SJSA1 (cell line): Measurements from ENCODE around the gene E2F3. TPM values are rescaled to one million over a fixed set of nuclear protein-coding genes. Genes with fewer than 3 reads are reported as not detected.

ENCODE experiments used
- DNase-seq, 2 experiments: peaks; one replicate each; pipeline ENCODE4 v3.0.0-alpha.2; 2015 to 2020; ENCODE audit warnings: low spot score in 2 of 2, low read depth in 1 of 2
- H3K27ac ChIP-seq: fragments of 250-450 bp; sonication (Bioruptor Pico); 2 replicates; pipeline ENCODE4 v1.5.1; 2020; ENCODE audit warnings: mild to moderate bottlenecking, moderate library complexity
- H3K27me3 ChIP-seq: fragments of 250-450 bp; sonication (Bioruptor Pico); replicated peaks from 2 replicates; pipeline ENCODE4 v1.5.1; 2020; ENCODE audit warnings: mild to moderate bottlenecking, moderate library complexity
- H3K36me3 ChIP-seq: fragments of 250-450 bp; sonication (Bioruptor Pico); 2 replicates; pipeline ENCODE4 v1.5.1; 2020; ENCODE audit warnings: mild to moderate bottlenecking
- H3K4me1 ChIP-seq: fragments of 250-450 bp; sonication (Bioruptor Pico); replicated peaks from 2 replicates; pipeline ENCODE4 v1.6.1; 2021; ENCODE audit warnings: mild to moderate bottlenecking
- H3K4me3 ChIP-seq: fragments of 250-450 bp; sonication (Bioruptor Pico); 2 replicates; pipeline ENCODE4 v1.5.1; 2020; ENCODE audit warnings: mild to moderate bottlenecking
- H3K9me3 ChIP-seq: fragments of 250-450 bp; sonication (Bioruptor Pico); replicated peaks from 2 replicates; pipeline ENCODE4 v1.5.1; 2020; ENCODE audit warnings: mild to moderate bottlenecking
- total RNA-seq: library from RNA; depleted of rRNA; stranded (reverse); fragments of >200 nt; shearing (Covaris generic); gene quantifications from 2 replicates; pipeline ENCODE4 v1.2.3, GENCODE V29; 2014

Gene E2F3
- total RNA-seq, 1 experiment from 2014 or later = 7.5 TPM

DNA sequence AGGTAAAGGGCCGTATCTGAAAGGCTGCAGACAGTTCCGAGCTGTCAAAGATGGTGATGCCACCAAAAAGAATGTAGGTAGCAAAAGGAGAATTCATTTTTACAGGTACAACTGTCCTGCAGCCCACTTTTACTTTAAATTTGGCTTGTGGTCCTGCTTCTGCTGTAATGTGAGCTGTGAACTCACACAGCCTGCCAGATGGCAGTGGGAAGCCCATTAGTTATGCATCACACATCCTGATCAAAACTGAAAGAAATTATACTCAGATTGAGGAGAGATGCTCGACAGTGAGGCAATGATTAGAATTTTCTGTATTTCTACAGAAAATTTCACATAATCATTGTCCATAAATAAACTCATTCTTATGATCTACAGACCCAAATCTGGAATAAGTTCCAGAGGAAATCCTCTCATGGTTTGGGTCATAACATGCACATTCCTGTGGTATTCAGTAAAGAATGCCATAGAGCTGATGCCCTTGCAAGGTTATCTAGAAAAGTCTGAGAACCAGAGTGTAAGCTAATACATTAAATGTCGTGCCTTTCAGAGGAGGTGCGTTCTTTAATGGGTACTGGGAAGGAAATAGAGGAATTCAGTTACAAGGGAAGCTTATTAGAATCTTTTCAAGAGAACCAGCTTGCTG is 23.9 kb upstream of the E2F3 start:
- Histone ChIP-seq H3K36me3 (no peaks in the 10 kb centered on the region), H3K27me3 (no peaks in the 10 kb centered on the region), H3K4me1 (peaks cover 33% of the 10 kb centered on the region), H3K4me3 (no peak overlapping the region), H3K9me3 (0 out of 2 replicates have a peak, but pooled peaks cover 4% of the 10 kb centered on the region), H3K27ac (peak overlapping the region; percentile 49)
- peak in 1 of 2 experiments; percentile 72 for DNase-seq

DNA sequence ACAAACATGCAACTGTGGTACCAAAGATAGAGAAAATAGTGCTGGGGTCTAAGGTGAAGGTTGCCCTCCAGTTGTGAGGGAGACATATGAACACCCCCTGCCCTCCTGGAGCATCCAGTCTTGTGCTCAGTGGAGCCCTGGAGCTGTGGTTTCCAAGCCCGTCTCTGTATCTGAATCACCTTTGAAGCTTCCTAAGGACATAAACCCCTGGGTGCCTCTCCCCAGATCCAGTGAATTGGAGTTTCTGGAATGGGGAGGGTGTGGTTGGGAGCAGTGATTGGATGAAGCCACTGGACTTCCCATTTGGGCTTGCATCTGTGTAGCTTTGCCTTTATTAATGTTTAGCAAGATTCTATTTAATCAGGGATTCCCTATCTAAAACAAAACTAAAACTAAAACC is 22.4 kb upstream of the E2F3 start:
- Histone ChIP-seq H3K9me3 (0 out of 2 replicates have a peak, but pooled peaks cover 4% of the 10 kb centered on the region), H3K4me1 (peaks cover 33% of the 10 kb centered on the region), H3K27me3 (no peaks in the 10 kb centered on the region), H3K4me3 (no peak overlapping the region), H3K27ac (peak overlapping the region; percentile 48), H3K36me3 (no peaks in the 10 kb centered on the region)
- DNase-seq = no peak

DNA sequence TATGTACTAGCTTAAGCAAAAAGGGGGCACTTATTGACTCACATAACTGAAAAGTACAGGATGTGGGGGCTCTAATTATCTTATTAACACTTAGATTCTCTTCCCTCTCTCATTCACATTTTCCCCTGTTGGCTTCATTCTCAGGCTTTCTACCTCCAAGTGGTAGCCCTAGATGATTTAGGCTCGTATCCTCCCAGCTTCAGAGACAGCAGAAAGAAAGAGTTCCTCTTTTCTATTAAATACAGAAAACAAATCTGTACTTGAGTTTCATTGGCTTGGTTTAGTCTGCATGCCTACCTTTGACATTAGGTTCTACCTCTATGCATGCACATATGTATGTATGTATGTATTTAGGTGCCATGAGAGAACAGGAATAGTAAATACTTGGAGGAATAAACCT is 15.5 kb upstream of the E2F3 start:
- Histone ChIP-seq H3K9me3 (no peaks in the 10 kb centered on the region), H3K27ac (no peak overlapping the region), H3K4me1 (no peaks in the 10 kb centered on the region), H3K4me3 (no peak overlapping the region), H3K36me3 (no peaks in the 10 kb centered on the region), H3K27me3 (no peaks in the 10 kb centered on the region)
- DNase-seq = no peak

DNA sequence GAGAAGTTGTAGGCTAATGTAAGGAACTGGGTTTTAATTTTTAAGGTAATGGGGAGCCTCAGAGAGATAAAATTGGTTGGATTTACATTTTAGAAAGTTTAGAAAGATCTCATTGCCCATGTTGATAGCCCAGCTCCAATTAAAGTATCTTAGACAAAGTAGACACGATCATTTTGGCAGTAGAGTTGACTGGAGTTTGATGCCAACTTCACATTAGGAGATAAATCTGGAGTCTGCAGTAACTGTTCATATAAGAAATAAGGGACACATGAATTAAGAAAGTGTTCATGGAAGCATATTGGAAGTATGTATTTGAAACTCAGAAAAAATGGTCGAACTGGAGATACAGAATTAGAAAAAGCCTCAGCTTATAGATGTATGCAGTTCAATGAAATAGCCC is 12.6 kb upstream of the E2F3 start:
- Histone ChIP-seq H3K27ac (no peak overlapping the region), H3K27me3 (no peaks in the 10 kb centered on the region), H3K4me3 (no peak overlapping the region), H3K4me1 (no peaks in the 10 kb centered on the region), H3K36me3 (no peaks in the 10 kb centered on the region), H3K9me3 (no peaks in the 10 kb centered on the region)
- DNase-seq = no peak

DNA sequence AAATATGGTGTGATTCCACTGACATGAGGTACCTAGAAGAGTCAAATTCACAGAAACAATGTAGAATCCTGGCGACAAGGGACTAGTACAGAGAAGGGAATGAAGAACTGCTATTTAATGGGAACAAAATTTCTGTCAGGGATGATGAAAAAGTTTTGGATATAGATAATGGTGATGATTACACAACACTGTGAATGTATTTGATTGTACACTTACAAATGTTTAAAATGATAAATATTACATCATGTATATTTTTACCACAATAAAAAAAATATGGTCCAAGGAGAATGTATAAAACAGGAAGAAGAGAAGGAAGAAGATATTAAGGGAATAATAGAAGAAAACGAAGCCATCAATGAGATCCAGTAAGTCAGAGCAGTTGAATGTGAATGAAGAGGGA is 8.4 kb upstream of the E2F3 start:
- Histone ChIP-seq H3K27me3 (no peaks in the 10 kb centered on the region; the same call in 1 of the 2 replicates), H3K9me3 (no peaks in the 10 kb centered on the region), H3K4me1 (no peaks in the 10 kb centered on the region), H3K36me3 (no peaks in the 10 kb centered on the region), H3K4me3 (no peak overlapping the region), H3K27ac (no peak overlapping the region)
- DNase-seq = no peak

DNA sequence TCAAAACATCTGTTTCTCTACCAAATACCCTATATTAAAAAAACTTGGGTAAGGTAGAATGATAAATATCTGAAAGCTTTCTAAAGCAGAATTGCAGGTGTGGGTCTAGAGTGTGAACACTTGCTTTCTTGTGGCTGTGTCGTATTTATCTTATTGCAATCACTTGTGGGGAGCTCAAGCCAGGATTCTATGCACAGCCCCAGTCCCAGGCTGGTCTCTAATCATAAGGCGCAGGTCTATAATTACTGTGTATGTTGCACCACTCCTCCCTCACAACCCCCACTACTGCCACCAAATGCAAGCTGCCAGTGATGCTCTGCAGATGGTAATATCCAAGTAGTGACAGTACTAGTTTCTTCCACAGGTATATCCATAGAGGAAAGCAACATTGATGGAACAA is 2.2 kb upstream of the E2F3 start:
- DNase-seq = no peak
- Histone ChIP-seq H3K9me3 (no peaks in the 10 kb centered on the region), H3K4me1 (no peaks in the 10 kb centered on the region), H3K27ac (no peak overlapping the region), H3K4me3 (no peak overlapping the region), H3K36me3 (peaks cover 10% of the 10 kb centered on the region), H3K27me3 (no peaks in the 10 kb centered on the region; the same call in 1 of the 2 replicates)

DNA sequence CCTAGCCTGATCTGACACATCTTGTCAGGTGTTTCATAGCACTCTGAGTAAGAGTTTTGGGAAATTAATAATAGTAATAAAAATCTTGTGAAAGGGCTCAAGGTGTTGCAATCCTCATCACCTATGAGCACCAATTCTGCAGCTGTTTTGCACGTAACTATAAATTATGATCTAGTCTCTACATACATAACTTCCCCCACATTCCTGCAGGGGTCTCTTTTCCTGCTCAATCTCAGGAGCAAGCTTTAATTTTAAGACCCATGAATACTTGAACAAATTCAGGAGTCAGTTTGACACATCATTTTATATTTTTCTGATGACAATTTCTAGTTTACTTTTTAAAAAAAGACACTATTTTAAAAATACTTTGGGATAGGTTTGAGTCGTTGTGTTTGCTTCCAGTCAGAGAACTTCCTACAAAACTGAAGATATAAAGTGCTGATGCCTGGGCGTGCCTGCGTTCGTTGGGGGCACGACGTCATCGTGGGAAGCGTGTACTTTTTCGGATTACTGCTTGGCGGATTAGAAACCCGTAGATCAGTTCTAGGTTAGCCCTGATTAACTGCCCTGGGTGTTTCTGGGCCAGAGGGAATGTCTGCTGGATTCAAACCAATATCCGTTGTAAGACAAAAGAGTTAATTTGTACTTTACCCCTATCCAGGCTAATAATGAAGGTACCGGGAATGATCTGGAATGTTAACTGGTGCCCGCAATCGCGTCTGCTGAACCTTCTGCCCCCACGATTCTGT is 1.0 kb upstream of the E2F3 start:
- H3K27me3 ChIP-seq = no peaks in the 10 kb centered on the region; the same call in 1 of the 2 replicates
- peak overlapping the region; percentile 84 for H3K4me3 ChIP-seq
- DNase-seq = peak in 1 of 2 experiments; percentile 52
- H3K27ac ChIP-seq = peak overlapping the region; percentile 1; the same call in 1 of the 2 replicates
- peaks cover 10% of the 10 kb centered on the region for H3K36me3 ChIP-seq
- H3K4me1 ChIP-seq = no peaks in the 10 kb centered on the region
- H3K9me3 ChIP-seq = no peaks in the 10 kb centered on the region

DNA sequence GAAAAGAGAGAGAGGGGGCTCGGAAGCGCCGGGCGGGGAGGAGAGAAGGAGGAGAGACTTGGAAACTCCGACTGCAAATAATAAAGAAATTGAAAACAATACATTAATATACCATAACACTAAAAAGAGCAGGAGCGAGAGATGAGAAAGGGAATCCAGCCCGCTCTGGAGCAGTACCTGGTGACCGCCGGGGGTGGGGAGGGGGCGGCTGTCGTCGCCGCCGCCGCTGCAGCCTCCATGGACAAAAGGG is 338 bp downstream of the E2F3 start:
- Histone ChIP-seq H3K27ac (peak overlapping the region; percentile 95), H3K27me3 (no peaks in the 10 kb centered on the region), H3K36me3 (peaks cover 24% of the 10 kb centered on the region), H3K9me3 (no peaks in the 10 kb centered on the region), H3K4me1 (no peaks in the 10 kb centered on the region), H3K4me3 (peak overlapping the region; percentile 84)
- DNase-seq = no peak

DNA sequence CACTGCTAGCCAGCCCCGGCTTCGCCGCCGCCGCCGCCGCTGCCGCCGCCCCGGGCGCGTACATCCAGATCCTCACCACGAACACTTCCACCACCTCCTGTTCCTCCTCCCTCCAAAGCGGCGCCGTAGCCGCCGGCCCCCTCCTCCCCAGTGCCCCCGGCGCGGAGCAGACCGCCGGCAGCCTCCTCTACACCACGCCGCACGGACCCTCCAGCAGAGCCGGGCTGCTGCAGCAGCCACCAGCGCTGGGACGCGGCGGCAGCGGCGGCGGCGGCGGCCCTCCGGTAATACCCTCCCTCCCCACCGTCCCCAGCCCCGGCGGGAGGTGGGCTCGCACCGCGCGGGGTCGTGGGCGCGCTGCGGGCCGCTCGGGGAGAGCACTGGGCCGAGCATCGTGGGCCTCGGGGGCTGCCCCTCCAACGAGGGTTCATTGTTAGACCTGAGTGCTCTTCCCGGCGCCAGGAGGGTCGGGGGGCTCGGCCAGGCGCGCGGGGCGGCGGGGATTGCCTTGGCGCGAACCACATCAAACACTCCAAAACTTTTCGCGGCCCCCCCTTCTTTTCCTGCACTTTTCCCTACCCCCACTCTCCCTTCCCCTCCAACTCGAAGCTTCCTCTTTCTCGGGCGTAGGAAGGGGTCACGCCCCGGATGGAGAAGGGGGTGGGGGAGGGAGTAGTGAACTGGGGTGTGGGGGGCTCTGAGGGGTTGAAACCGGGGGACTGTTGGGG is 827 bp downstream of the E2F3 start:
- peak overlapping the region; percentile 95 for H3K27ac ChIP-seq
- peaks cover 29% of the 10 kb centered on the region for H3K36me3 ChIP-seq
- H3K27me3 ChIP-seq = no peaks in the 10 kb centered on the region
- peak overlapping the region; percentile 84 for H3K4me3 ChIP-seq
- DNase-seq = peak; percentile 54 to 74
- H3K4me1 ChIP-seq = no peaks in the 10 kb centered on the region
- H3K9me3 ChIP-seq = no peaks in the 10 kb centered on the region

DNA sequence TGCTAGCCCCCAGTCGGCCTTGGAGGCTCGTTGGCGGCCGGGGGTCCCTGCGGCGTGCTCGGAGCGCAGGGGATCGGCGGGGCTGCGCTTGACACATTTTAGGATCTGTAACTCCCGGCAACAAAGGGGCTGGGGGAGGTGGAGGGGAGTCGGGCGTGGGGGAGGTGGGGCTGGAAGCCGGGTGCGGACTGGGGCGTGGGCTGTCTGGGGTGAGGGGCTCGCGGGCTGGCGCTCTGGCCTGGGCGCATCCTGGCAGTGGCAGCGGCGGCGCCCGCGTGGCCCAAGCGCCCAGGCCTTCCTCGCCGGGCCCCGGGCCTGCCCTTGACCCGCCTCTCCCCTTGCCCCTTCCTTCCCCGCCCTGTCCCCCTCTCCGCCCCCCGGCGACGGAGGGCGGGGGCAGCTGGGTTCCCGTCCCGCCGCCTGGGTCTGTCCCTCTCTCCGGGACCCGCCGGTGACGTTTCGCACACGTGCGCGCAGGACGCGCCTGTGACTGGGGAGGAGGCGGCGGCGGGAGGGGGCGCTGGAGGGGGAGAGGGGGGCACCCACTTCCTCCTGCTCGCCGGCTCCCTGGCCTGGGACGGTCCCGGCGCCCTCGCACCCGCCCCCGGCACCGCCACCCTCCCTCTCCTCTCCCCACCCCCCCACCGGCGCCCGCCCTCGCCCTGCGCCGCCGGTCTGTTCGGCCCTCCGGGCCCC is 1.5 kb downstream of the E2F3 start:
- DNase-seq = peak; percentile 78 to 97
- H3K27ac ChIP-seq = peak overlapping the region; percentile 95
- peak overlapping the region; percentile 84 for H3K4me3 ChIP-seq
- peaks cover 36% of the 10 kb centered on the region for H3K36me3 ChIP-seq
- H3K4me1 ChIP-seq = no peaks in the 10 kb centered on the region
- no peaks in the 10 kb centered on the region for H3K9me3 ChIP-seq
- H3K27me3 ChIP-seq = no peaks in the 10 kb centered on the region

DNA sequence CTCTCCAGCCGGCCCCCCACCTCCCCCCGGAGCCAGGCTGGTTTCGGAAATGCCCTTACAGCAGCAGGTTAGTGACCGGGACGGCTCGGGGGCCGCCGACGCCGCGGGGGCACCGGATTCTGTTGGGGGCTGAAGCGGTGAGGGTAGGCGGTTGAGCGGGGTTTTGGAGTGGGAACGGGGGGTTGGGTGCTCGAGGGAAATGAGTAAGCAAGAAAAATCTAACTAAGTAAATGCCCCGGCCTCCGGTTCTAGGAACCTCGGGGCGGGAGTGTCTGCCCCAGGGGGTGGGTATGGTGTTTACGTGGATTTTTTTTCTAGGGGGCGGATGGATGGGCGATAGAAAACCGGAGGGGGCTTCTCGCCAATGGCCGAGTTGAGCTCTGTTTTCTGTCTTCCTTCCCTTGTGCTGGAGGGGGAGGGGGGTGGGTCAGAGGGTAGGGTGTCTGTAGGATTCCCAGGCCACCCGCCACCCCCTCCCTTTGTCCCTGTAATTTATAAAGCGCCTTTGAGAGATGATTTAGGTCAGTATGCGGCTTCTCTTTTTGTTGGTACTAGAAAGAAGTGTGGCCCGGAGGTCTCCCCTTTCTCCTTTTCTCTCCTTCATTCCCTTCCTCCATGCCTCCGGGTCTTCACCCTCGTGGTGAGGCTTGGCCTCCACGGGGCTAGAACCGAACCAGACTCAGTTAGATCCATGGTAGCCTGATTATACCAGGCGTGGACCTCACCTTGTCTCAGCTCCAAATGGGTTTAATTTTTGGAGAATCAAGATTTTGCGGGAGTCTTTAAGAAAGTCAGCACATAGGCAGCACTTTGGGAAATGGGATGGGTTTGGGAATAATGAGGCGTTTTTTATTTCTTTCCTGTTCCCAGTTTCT is 2.3 kb downstream of the E2F3 start:
- Histone ChIP-seq H3K27ac (peak overlapping the region; percentile 95), H3K4me3 (peak overlapping the region; percentile 84), H3K27me3 (no peaks in the 10 kb centered on the region), H3K9me3 (no peaks in the 10 kb centered on the region), H3K36me3 (peaks cover 41% of the 10 kb centered on the region), H3K4me1 (no peaks in the 10 kb centered on the region)
- peak; percentile 61 to 72 for DNase-seq

DNA sequence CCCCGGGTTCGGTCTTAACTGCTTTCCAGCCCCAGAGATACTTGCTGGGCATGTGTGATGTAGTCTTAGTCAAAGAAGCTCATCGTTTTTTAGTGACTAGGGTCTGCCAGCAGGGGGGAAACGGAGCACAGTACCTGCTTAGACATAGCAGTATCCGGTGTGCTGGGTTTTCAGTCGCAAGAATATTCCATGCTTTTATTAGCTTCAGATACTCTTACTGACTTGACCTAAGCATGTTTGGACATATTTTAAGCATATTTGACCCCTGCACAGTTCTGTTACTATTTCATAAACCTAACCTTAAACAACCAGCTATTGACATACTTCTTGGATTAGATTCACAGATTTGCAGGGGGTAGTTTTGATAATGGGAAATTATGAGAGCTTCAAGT is 3.0 kb downstream of the E2F3 start:
- peak; percentile 62 to 69 for DNase-seq
- H3K4me3 ChIP-seq = peak overlapping the region; percentile 84
- no peaks in the 10 kb centered on the region for H3K27me3 ChIP-seq
- peak overlapping the region; percentile 95 for H3K27ac ChIP-seq
- H3K36me3 ChIP-seq = peaks cover 42% of the 10 kb centered on the region
- no peaks in the 10 kb centered on the region for H3K9me3 ChIP-seq
- no peaks in the 10 kb centered on the region for H3K4me1 ChIP-seq

DNA sequence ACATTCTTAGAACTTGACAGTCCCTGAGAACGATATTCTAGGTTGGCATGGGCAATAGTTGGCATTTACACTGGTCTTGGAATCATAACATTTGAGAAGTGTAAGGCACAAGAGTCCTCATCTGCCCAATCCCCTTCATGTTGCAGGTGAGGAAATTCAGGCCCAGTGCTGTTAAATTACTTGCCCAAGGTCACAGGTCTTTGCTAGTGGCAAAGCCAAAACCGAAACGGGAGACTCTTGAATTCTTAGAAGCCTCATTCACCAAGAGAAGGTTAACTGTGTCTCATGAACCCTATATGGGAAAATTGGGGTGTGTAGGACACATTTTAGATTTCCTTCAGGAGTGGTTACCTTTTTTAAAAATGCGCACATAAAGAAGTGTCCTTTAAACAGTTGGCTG is 7.2 kb downstream of the E2F3 start:
- DNase-seq = no peak

More for the DNA sequence above, 7.2 kb downstream of the E2F3 start:
- H3K27me3 ChIP-seq = no peaks in the 10 kb centered on the region
- no peak overlapping the region for H3K27ac ChIP-seq
- peaks cover 60% of the 10 kb centered on the region for H3K36me3 ChIP-seq
- no peaks in the 10 kb centered on the region for H3K9me3 ChIP-seq
- no peak overlapping the region for H3K4me3 ChIP-seq
- no peaks in the 10 kb centered on the region for H3K4me1 ChIP-seq
